EH (cell line): ENCODE data around the gene MTCH2.

ENCODE experiments used
- DNase-seq: peaks from one replicate; pipeline ENCODE4 v3.0.0-alpha.2; 2015; ENCODE audit warnings: low read depth

Gene MTCH2

DNA sequence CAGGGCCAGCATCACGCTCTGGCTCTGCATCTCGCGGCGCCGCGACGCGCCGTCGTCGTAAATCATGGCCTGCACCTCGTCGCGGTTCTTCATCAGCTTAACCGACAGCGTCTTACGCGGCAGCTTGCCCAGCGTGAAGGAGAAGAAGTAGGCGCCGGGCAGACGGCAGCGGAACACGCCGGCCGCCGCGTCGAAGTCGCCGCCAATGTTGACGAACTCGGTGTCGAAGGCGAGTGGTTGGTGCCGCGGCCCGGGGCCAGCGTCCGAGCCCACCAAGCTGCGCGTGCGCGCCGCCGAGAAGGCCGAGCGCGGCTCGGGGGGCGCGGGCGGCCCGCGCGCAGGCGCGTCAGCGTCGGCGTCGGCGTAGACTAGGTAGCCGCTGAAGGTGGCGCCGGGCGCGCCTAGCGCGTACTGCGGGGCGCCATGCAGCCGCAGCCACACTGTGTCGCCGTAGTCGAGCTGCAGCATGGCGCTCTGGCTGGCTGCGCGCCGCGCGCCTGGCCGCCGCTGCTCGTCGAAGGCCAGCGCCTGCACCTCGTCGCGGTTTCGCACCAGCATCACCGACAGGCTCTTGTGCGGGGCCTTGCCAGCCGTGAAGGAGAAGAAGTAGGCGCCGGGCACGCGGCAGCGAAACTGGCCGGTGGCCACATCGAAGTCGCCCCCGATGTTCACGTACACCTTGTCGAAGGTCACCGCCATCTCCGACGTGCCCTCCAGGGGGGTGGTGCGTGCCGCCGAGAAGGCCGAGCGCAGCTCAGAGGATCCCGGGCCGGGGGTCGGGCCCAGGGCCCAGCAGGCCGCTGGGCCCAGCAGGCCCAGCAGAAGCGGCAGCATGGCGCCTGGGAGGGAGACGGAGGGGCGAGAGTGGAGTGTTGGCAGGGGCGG is 52.1 kb downstream of the MTCH2 start:
- DNase-seq: no peak

DNA sequence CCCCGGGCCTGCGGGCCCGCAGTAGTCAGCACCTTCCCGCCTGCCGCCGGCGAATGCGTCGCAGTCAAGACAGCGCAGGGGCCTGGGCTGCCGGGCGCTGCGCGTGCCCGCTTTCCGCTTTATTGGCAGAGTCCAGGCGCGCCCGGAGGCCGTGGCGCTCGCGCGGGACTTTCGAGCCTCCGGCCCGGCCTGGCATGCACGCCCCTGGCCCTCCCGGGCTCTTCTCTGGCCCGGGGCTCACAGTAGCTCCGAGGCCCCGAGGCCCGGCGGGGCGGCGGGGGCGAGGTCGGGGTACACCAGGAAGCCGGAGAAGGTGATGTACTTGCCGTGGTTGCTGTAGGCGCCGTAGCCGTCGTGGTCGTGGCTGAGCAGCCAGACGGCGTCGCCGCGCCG is 52.8 kb downstream of the MTCH2 start:
- no peak for DNase-seq

DNA sequence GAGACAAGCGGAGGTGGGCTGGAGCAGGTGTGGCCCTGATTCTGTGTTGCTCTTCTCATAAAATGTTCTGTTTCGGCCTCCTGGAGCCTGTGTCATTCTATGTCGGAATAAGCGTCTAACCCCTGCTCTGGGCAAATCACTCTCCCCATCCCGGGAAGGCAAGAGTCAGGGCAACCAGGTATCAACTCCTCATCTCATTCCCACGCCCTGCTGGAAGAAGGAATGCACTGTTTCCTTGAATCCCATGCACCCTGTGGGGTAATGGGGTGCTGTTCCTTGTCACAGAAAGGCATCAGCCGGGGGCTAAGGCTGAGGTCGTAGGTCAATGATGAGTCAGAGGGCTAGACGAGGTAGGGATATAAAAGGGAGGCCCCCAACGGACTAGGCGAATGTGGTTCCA is 53.2 kb downstream of the MTCH2 start:
- no peak for DNase-seq

DNA sequence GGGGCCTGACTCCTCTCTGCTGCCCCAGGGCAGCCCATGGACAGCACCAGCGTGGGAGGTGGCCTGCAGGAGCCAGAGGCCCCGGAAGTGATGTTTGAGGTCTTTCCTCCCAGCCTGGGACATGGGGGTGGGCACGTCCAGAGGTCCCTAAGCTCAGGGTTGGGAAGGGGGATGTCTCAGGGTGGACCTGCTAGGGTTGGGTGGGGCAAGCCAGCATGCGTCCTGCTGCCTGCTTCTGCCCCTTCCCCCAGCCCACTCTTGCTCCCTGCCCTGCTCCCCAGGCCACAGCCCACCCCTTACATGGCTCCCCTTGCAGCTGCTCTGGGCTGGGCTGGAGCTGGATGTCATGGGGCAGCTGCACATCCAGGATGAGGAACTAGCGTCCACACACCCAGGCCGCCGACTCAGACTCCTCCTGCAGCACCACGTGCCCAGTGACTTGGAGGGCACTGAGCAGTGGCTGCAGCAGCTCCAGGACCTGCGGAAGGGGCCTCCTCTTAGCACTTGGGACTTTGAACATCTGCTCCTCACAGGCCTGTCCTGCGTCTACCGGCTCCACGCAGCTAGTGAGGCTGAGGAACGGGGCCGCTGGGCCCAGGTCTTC is 54.5 kb downstream of the MTCH2 start:
- DNase-seq: no peak

DNA sequence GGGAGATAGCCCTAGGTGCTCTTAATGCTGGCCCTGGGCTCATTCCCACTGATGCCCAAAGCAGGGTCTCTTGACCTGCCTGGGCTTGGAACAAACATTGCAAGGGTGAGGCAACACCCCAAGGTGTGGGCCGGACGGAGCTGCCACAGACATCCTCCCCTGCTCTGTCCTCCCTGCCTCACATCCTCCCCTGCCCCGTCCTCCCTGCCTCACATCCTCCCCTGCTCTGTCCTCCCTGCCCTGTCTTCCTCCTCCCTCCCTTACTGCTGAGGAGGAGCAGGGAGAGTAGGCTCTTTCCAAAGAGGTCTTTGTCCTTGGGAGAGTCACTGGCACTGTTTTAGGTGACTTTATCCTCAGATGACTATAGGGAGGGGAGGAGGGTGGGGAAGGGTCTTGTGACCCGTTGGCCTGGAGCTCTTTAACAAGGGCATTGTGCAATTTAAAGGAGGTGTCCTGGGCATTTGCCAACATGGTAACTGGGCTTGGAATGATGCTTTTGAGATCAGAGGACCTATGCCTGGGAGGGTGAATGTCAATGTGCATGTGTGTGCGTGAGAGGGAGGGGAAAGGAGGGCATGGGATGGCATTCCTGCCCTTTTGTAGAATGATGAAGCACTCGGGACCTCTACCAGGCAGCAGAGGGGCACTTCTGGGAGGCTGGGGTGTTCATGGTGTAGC is 55.2 kb downstream of the MTCH2 start:
- no peak for DNase-seq

DNA sequence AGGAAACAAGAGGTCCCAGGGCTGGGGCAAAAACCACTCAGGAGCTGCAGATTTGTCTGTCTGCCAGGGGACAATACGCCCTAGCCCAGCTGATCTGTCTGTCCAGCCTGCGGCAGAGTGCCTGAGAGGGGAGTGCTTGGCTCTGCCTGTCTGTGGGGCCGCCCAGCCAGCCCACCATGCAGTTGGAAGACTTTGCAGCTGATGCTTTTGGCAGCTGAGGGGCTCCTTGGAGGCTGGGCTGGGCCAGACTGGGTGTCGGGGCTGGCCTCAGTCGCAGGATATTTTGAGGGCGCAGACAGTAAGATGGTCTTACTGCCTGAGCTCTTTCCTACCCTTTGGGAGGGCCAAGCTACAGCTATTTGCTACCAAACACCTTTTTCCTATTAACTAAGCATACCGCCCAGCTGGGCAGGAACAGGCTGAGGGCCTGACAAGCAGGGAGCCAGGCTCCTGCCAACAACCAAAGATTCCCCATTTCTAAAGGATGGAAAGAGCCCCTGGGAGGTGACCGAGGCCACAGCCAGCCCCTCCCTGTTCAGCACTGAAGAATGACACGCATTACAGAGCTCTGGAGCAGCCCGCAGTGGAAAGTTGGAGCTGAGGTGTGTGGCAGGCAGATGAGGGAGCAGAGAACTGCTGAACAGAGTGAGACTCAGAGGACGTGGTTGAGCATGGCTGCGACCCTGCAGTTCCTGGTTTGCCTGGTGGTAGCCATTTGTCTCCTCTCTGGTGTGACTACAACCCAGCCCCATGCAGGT is 56.1 kb downstream of the MTCH2 start, which contains the start of gene FAM180B:
Gene FAM180B, plus strand, starts transcription at position 581 of the 758 bp plus-strand sequence. Its CDS starts 91 bp downstream, at position 672.
- no peak for DNase-seq

DNA sequence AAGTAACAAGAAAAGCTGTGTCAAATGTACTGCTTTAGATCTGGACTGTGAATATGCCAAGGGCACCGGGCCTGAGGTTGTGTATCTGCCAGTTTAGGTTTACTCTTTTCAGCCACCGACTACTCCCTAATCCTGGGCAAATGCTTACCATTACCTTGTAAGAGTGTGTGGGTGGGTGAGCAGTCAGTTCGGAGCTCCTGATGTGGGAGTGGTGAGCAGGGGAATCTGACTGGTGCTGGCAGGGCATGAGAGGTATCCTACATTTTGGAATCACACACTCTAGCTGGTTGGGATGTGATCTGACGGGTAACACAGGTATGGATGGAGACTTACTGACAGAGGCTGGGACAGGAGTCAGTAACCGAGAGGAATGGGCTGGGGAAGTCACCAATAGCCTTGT is 58.5 kb downstream of the MTCH2 start:
- no peak for DNase-seq

DNA sequence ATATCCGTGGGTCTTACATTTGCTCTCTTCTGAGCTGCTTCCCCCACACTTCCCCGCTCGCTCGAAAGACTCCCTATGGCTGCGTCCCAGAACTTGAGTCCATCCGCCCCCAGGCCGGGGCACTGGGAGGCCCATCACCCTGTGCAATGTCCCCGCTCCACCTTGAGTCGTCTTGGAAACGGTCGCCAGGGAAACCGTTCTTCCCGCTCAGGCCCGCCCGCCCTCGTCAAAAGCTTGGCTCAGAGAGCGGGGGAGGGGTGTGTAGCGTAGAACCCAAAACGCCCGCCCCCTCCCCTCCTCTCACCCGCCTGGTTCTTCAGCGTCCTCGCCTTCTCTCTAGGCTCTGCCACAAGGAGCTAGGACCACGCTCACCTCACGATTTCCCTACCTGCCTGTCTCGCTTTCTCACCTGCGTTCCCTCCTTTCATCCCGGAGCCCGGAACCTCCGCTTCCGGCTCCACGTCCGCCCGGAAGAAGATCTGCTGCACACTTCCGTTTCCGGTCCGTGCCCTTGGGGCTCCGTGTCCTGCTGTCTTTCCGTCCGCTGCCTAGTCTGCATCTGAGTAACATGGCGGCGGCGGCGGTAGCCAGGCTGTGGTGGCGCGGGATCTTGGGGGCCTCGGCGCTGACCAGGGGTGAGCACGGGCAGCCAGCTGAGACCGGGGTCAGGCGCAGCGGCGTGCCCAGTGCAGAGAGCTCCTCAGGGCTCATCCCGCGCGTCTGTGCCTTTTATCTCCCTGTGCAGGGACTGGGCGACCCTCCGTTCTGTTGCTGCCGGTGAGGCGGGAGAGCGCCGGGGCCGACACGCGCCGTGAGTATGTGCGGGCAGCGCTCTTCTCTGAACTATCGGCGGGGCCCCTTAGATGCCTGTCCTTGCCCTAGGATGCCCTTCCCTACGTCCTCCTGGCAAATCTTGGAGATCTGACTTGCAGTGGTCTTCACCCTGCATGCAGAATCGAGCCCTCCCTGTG is 63.5 kb downstream of the MTCH2 start, which contains the start of the genes KBTBD4 and NDUFS3:
Gene KBTBD4, minus strand, starts transcription at position 447 of the 971 bp plus-strand sequence. Its CDS starts 19 bp downstream, at position 428.
Gene NDUFS3, plus strand, starts transcription at position 551 of the 971 bp plus-strand sequence. Its CDS starts 18 bp downstream, at position 569.
- peak; percentile 85 for DNase-seq

DNA sequence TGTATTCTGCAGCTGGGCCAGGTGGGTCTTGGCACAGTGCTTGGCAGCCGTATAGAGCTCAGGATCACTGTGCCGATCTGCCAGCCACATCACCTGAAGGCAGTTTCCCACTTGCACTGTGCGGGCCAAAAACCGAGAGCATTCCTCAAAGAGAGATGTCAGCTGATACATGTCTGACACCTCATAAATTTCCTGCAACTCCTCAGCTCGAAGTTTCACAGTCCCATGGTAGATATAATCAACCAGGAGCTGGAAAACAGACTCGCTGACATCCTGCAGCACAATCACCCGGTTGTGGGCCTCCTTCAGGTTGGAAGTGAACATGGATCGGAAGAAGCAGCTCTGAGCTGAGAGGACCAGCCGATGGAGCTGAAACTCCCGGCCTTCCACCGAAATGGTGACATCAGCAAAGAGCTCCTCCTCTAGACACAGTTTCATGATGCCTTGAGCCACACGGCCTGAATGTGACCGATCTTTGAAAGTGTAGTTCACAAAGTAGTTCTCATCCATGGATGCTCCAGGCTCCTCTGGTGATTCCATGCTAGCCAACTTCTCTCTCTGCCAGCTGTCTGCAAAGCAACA is 64.8 kb downstream of the MTCH2 start:
- peak; percentile 41 for DNase-seq

DNA sequence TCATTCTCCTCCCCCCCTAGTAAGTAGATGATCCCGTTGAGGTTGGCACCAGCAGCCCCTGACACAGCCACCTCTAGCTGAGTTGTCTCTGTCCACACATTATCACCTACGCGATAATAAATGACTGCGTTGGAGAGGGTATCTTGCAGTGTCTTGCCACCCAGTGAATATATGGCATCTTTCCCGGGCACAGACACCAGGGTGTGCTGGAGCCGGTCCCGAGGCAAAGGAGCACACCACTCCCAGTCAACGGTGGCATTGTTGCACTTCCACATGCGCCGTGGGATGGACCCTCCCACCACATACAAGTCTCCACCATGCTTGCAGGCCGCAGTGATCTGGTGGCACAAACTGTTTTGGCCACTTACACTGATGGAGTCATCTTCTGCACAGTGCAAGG is 69.0 kb downstream of the MTCH2 start:
- no peak for DNase-seq

DNA sequence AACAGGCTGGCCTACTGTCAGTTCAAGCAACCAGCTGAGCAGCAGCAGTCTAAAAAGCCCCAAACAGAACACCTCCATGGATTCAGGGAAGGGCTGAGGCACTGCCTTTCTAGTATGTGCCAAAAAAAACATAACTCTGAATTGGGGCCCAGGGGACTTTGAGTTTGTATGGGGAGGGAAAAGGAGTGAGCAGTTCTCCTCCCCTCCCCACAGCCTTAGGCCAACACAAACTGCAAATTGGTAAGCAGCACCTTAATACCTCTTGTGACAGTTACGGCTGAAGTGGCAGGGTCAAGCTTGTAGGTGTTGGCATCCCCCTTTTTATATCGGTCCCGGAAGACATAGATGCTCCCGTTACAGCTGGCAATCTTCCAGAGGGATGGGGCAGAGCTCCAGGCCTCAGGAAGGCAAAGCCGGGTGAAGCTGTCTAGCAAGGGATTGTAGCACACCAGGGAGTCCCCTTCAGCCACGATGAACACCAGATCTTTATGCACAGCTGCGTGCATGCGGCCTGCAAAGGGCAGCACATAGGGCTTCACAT is 69.6 kb downstream of the MTCH2 start:
- DNase-seq: no peak

DNA sequence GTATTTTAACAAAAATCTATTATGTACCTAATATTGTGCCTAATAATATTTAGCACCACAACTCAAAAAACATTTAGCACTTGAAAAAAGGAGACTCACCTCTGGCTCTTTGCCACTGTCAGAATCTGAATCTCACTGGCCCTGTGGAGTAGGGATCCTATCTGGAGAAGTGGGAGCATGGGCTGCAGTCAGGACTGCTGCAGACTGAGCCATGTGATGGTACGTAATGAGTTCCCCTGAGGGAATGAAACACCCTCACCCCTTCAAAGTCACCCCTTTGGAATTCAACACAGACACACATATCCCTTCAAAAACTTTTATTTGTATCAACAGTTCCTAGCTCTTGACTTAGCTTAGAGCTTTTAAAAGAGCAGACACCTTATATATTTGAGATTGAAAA is 70.5 kb downstream of the MTCH2 start:
- DNase-seq: peak; percentile 85

DNA sequence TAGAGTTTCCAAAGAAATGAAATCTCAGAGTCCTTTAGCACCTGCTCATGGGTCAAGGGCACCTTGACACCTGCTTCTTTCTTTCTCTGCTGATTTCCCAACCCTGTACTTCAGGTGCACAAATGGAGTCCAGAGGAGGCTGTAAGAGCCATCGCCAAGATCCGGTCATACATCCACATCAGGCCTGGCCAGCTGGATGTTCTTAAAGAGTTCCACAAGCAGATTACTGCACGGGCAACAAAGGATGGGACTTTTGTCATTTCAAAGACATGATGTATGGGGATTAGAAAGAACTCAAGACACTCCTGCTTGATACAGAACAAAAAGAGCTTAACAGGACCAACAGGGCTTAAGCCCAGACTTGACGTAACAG is 71.0 kb downstream of the MTCH2 start:
- DNase-seq: no peak

DNA sequence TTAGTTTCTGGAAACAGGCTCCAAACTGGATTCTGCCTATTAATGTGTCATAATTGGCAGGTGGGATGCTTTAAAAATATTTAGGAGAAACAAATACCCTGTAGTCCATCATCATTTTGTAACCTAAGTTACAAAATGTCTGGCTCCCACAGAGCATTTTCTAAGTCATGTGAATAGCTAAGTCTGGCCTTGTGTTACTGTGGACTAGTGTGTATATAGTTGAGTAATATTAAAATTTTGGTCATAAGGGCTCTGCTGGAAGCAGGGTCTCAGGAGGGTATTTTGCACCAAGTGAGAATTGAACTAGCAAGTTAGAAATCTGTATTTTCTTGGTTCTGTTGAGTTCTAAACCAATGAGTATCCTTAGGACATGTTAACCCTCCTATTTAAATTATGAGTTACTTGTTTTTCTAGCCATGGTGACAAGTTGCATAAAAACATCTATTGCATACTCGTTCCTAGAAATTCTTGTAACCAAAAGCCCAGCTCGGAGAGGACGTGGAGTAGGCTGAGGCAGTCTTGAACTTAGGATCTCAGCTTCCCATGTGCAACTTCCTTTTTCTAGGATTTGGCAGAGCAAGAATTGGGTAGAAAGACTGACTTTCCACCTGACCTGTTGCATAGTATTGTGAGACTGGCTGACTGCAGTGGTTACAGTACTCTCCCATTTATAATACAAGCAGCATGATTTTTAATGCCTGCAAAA is 71.6 kb downstream of the MTCH2 start:
- no peak for DNase-seq

DNA sequence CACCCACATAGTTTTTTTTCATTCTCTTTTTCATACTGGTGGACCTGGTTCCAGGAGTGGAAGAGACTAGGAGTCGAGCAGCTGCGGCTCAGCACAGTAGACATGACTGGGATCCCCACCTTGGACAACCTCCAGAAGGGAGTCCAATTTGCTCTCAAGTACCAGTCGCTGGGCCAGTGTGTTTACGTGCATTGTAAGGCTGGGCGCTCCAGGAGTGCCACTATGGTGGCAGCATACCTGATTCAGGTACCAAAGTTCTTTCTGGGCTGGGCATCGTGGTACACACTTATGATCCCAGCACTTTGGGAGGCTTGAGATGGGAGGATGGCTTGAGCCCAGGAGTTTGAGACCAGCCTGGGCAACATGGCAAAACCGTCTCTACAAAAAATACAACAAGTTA is 72.7 kb downstream of the MTCH2 start:
- no peak for DNase-seq
